Transverse colon (tissue), 4 donors: ENCODE measurements around the gene EVI5L. TPM values are rescaled to one million over a fixed set of nuclear protein-coding genes. Genes with fewer than 3 reads are reported as not detected.

ENCODE experiments used
- DNase-seq: peaks from one replicate; pipeline ENCODE4 v3.0.0-alpha.2; 2019
- H3K27ac ChIP-seq, 4 donors: fragments of 200-600 bp; sonication (generic); 2 replicates each; pipeline ENCODE4 v1.5.1; 2016 to 2018; ENCODE audit warnings: inconsistent platforms in 4 of 4
- H3K27me3 ChIP-seq: fragments of 200-600 bp; sonication (generic); 2 replicates; pipeline ENCODE4 v1.5.1; 2017; ENCODE audit warnings: inconsistent platforms
- H3K36me3 ChIP-seq, 4 donors: fragments of 200-600 bp; sonication (generic); 2 replicates each; pipeline ENCODE4 v1.5.1; 2017 to 2019; ENCODE audit warnings: inconsistent platforms in 4 of 4
- H3K4me1 ChIP-seq, 4 donors: fragments of 200-600 bp; sonication (generic); 2 replicates each; pipeline ENCODE4 v1.5.1; 2017 to 2020; ENCODE audit warnings: inconsistent platforms in 4 of 4
- H3K4me3 ChIP-seq, 4 donors: fragments of 200-600 bp; sonication (generic); 1 replicate in 1 of 4; 2 replicates in 3 of 4; pipeline versions ENCODE4 v1.5.1 to v1.6.1; 2017 to 2019; ENCODE audit warnings: inconsistent platforms in 4 of 4
- H3K9me3 ChIP-seq, 2 donors: fragments of 200-600 bp; sonication (generic); 2 replicates each; pipeline ENCODE4 v1.5.1; 2017 to 2019; ENCODE audit warnings: inconsistent platforms in 2 of 2
- CTCF ChIP-seq, 5 experiments: fragments of 200-600 bp in 3 of 5; fragments of 450-650 bp in 2 of 5; sonication (generic) in 3 of 5; IDR thresholded peaks; 1 replicate in 2 of 5; 2 replicates in 3 of 5; pipeline ENCODE4 v1.5.1; 2016 to 2017; ENCODE audit warnings: antibody characterized with exemption in 5 of 5, inconsistent platforms in 3 of 5, mild to moderate bottlenecking in 2 of 5, moderate library complexity in 1 of 5
- EP300 ChIP-seq: sonication (generic); formaldehyde crosslinking; IDR thresholded peaks from one replicate; pipeline ENCODE4 v1.6.1; 2017; ENCODE audit warnings: antibody characterized with exemption, low read depth
- POLR2A ChIP-seq: fragments of 450-650 bp; IDR thresholded peaks from one replicate; pipeline ENCODE4 v1.6.1; 2016; ENCODE audit warnings: antibody characterized with exemption, mild to moderate bottlenecking, moderate library complexity
- POLR2AphosphoS5 ChIP-seq, 3 donors: sonication (generic); formaldehyde crosslinking; IDR thresholded peaks; one replicate each; pipeline ENCODE4 v1.6.1; 2016; ENCODE audit warnings: antibody characterized with exemption in 3 of 3
- WGBS, 2 donors: methylation state at CpG; one replicate each; pipeline ENCODE4 v1.1.5; 2018; ENCODE audit warnings: low coverage in 1 of 2; 5-methylcytosine and 5-hydroxymethylcytosine counted together
- in situ Hi-C, 4 donors: fragments of 200-750 bp; cut with MboI; loops; one replicate each; pipeline versions ENCODE4 v1.15.0 to v1.15.1; 2017; ENCODE audit warnings: low sequenced_read_pairs in 3 of 4, low pct_ligation_motif_present in 1 of 4, low pct_unique_long_range_greater_than_20kb in 1 of 4
- intact Hi-C: fragments of 100-400 bp; cut with DNase I; formaldehyde crosslinking; loops from one replicate; pipeline ENCODE4 v1.15.1; 2023; ENCODE audit warnings: low total_unique reads
- total RNA-seq, 4 donors: library from RNA; depleted of rRNA; stranded (reverse); fragments of >200 nt; gene quantifications; one replicate each; pipeline ENCODE4 v1.1.0, GENCODE V29; 2016

Gene EVI5L
- total RNA-seq, 4 donors from 2014 or later = 8.5 to 65.8 (median 15.0) TPM

DNA sequence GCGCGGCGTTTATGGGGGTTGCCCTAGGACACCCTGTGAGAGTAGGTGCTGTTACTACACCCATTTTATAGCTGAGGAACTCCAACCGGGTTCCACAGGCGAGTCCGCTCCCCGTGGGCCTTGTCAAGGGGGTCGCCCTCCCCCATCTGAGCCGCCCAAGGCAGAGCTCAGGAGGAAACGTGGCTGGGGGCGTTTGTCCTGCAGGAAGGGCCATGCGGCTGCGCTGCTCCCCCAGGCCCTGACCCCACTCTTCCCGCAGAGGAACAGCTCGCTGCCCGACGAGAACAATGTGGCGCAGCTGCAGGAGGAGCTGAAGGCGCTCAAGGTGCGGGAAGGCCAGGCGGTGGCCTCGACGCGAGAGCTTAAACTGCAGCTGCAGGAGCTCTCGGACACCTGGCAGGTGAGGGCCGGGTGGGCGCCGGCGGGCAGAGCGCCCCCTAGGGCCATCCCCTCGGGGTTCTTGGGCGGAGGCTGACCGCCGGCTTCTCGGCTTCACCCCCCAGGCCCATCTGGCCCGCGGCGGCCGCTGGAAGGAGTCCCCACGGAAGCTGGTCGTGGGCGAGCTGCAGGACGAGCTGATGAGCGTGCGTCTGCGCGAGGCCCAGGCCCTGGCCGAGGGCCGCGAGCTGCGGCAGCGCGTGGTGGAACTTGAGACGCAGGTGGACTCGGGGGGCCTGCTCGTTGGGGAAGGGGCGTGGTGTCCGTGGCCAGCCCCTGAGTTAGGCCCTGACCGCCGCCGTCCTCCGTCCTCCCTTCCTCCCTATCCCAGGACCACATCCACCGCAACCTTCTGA is 31.8 kb downstream of the EVI5L start:
- H3K9me3 ChIP-seq = no peaks in the 10 kb centered on the region
- H3K27me3 ChIP-seq = peaks cover 75% of the 10 kb centered on the region
- TF ChIP-seq CTCF (IDR thresholded peaks at IDR 0.05) = no peak
- no peak for TF ChIP-seq POLR2A
- no peak for TF ChIP-seq EP300
- no peak for TF ChIP-seq POLR2AphosphoS5 (IDR thresholded peaks at IDR 0.05)
- no peak for DNase-seq
- 33% methylated on average over 63 of the region's 63 CpGs; no CpG with 5 or more reads in 1 of the 2 donors for WGBS, 2 donors
- H3K4me1 ChIP-seq = peaks cover 9 to 28% (median 19%) of the 10 kb centered on the region in 4 donors
- no peak overlapping the region for H3K27ac ChIP-seq
- no peaks in the 10 kb centered on the region for H3K36me3 ChIP-seq
- intact Hi-C loops = no loop called here
- peak overlapping the region in 2 of 4 donors; percentile 21 to 32 for H3K4me3 ChIP-seq
- in situ Hi-C loops = no loop called here

GRCh38 chr19:7862413-7862951 is 32.5 kb downstream of the EVI5L start:
- peak overlapping the region in 2 of 4 donors; percentile 21 to 32 for H3K4me3 ChIP-seq
- H3K4me1 ChIP-seq = peaks cover 9 to 28% (median 19%) of the 10 kb centered on the region in 4 donors
- 9% methylated on average over 22 of the region's 67 CpGs; no CpG with 5 or more reads in 1 of the 2 donors for WGBS, 2 donors
- no peak for TF ChIP-seq CTCF (IDR thresholded peaks at IDR 0.05)
- TF ChIP-seq POLR2A = no peak
- no peak for TF ChIP-seq EP300
- TF ChIP-seq POLR2AphosphoS5 (IDR thresholded peaks at IDR 0.05) = no peak
- no peak overlapping the region for H3K27ac ChIP-seq
- H3K27me3 ChIP-seq = peaks cover 78% of the 10 kb centered on the region
- intact Hi-C loops (no loop called here), in situ Hi-C loops (no loop called here)
- no peaks in the 10 kb centered on the region for H3K9me3 ChIP-seq
- no peaks in the 10 kb centered on the region for H3K36me3 ChIP-seq
- peak; percentile 81 for DNase-seq

- in situ Hi-C loops = no loop called here
- no peak for DNase-seq
- H3K9me3 ChIP-seq = no peaks in the 10 kb centered on the region
- 66% methylated on average over 70 of the region's 83 CpGs; no CpG with 5 or more reads in 1 of the 2 donors for WGBS, 2 donors
- intact Hi-C loops = no loop called here
- peaks cover 83% of the 10 kb centered on the region for H3K27me3 ChIP-seq
- peaks cover 10 to 25% (median 19%) of the 10 kb centered on the region in 4 donors for H3K4me1 ChIP-seq
- no peak overlapping the region for H3K27ac ChIP-seq
- H3K36me3 ChIP-seq = no peaks in the 10 kb centered on the region
- no peak overlapping the region for H3K4me3 ChIP-seq
- no peak for TF ChIP-seq POLR2A
These were observed 33.3 kb downstream of the EVI5L start for GRCh38 chr19:7863157-7863970.

DNA sequence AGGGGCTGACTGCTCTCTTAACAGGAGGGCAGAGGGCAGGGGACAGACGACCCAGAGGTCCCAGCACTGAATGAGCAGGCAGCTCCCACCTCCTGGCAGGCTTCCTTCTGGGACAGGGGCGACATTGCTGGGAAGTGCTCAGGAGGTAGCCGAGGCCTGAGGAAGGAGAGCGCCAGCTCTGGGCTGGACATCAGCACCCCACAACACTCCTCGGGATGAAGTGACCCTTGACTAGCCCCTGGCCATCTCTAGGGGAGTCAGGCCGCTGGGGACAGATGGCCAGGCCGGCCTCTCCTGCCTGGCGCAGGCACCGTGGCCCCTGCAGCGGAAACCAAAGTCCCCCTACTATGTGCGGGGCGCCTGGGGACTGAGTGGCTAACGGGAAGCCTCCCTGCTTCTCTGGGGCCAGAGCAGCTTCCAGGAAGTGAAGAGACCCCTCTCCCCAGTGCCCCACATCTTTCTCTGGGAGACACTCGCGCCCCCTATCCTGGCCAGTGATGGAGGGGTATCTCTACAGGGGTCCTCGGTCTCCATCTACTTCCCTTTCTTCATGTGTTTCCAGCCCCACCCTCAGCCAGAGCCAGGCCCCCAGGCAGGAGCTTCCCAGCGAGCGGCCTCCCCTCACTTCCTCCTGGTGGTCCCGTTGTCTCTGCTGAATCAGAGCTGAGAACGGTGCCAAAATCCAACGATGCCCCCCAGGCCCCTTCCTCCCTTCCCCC is 34.1 kb downstream of the EVI5L start:
- no peaks in the 10 kb centered on the region for H3K9me3 ChIP-seq
- no peak for TF ChIP-seq POLR2A
- no peak for TF ChIP-seq POLR2AphosphoS5 (IDR thresholded peaks at IDR 0.05)
- TF ChIP-seq EP300 = no peak
- no peak for TF ChIP-seq CTCF (IDR thresholded peaks at IDR 0.05)
- DNase-seq = no peak
- H3K4me3 ChIP-seq = no peak overlapping the region
- H3K4me1 ChIP-seq = peaks cover 15 to 31% (median 26%) of the 10 kb centered on the region in 4 donors
- H3K27me3 ChIP-seq = peaks cover 85% of the 10 kb centered on the region
- intact Hi-C loops (no loop called here), in situ Hi-C loops (no loop called here)
- H3K27ac ChIP-seq = no peak overlapping the region
- WGBS, 2 donors = 79% methylated on average over 20 of the region's 21 CpGs; no CpG with 5 or more reads in 1 of the 2 donors
- H3K36me3 ChIP-seq = no peaks in the 10 kb centered on the region
